Esophagus squamous epithelium (tissue), 5 donors: ENCODE data around the gene SNX27. TPM values are rescaled to one million over a fixed set of nuclear protein-coding genes. Genes with fewer than 3 reads are reported as not detected.
A peak's percentile ranks its signal among the peaks of the same experiment; 100 is the strongest.

ENCODE experiments used
- DNase-seq: peaks from one replicate; lab custom pipeline; 2025; lab: John Stamatoyannopoulos, UW
- H3K27ac ChIP-seq, 4 donors: fragments of 200-600 bp; sonication (generic); one replicate each; pipeline ENCODE4 v1.5.1; 2016 to 2019; ENCODE audit warnings: mild to moderate bottlenecking in 1 of 4
- H3K27me3 ChIP-seq, 4 donors: fragments of 200-600 bp; sonication (generic); 1 replicate in 3 of 4; 2 replicates in 1 of 4; pipeline versions ENCODE4 v1.5.1 to v1.6.0; 2017 to 2021; ENCODE audit warnings: antibody characterized with exemption in 1 of 4
- H3K36me3 ChIP-seq, 3 donors: fragments of 200-600 bp; sonication (generic); one replicate each; pipeline ENCODE4 v1.5.1; 2016 to 2019
- H3K4me1 ChIP-seq, 3 donors: fragments of 200-600 bp; sonication (generic); one replicate each; pipeline ENCODE4 v1.5.1; 2017 to 2019
- H3K4me3 ChIP-seq, 4 donors: fragments of 200-600 bp; sonication (generic); 1 replicate in 3 of 4; 2 replicates in 1 of 4; pipeline ENCODE4 v1.5.1; 2016 to 2019; ENCODE audit warnings: mild to moderate bottlenecking in 2 of 4, moderate library complexity in 1 of 4
- H3K9me3 ChIP-seq, 3 donors: fragments of 200-600 bp; sonication (generic); one replicate each; pipeline ENCODE4 v1.5.1; 2016 to 2019
- POLR2A ChIP-seq, 4 donors: fragments of 450-650 bp; IDR thresholded peaks; one replicate each; pipeline ENCODE4 v1.6.1; 2017; ENCODE audit warnings: antibody characterized with exemption in 4 of 4, mild to moderate bottlenecking in 4 of 4, moderate library complexity in 3 of 4
- WGBS, 2 donors: methylation state at CpG; one replicate each; pipeline ENCODE4 v1.1.5; 2018; 5-methylcytosine and 5-hydroxymethylcytosine counted together
- intact Hi-C: fragments of 100-400 bp; cut with DNase I; formaldehyde crosslinking; loops from one replicate; pipeline ENCODE4 v1.15.0; 2022
- total RNA-seq, 4 donors: library from RNA; depleted of rRNA; stranded (reverse); fragments of >200 nt; gene quantifications; one replicate each; pipeline ENCODE4 v1.1.0, GENCODE V29; 2016
- TF ChIP-seq, protein P1 (sequence below), 6 experiments: fragments of 450-650 bp in 4 of 6; fragments of 200-600 bp in 2 of 6; sonication (generic) in 2 of 6; IDR thresholded peaks; one replicate each; pipeline ENCODE4 v1.5.1; 2016 to 2019; ENCODE audit warnings: antibody characterized with exemption in 6 of 6, mild to moderate bottlenecking in 4 of 6, moderate library complexity in 4 of 6
- donor health status: DM: yes; HTN: yes; CAD: no.

SNX27 gene
- total RNA-seq, 4 donors from 2014 or later = 15.0 to 30.3 (median 17.3) TPM

DNA sequence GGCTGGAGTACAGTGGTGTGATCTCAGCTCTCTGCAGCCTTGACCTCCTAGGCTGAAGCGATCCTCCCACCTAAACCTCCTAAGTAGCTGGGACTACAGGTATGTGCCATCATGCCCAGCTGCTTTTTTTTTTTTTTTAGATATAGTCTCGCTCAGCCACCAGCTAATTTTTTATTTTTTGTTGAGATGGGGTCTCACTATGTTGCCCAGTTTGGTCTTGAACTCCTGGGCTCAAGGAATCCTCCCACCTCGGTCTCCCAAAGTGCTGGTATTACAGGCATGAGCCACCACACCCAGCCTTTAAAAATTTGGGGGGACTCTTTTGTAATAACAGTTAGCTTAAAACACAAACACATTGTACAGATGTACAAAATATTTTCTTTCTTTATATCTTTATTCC, 1.7 kb upstream of the SNX27 start:
- H3K4me1 ChIP-seq = peaks cover 21 to 58% (median 29%) of the 10 kb centered on the region in 3 donors
- WGBS, 2 donors = 92 to 93% methylated on average over 3 of the region's 3 CpGs
- H3K27ac ChIP-seq = no peak overlapping the region
- intact Hi-C loops = no loop called here
- no peaks in the 10 kb centered on the region for H3K27me3 ChIP-seq
- H3K9me3 ChIP-seq = no peaks in the 10 kb centered on the region
- H3K4me3 ChIP-seq = no peak overlapping the region
- DNase-seq = no peak
- H3K36me3 ChIP-seq = peaks cover 0 to 4% (median 0%) of the 10 kb centered on the region in 3 donors
- TF ChIP-seq, protein P1, sequence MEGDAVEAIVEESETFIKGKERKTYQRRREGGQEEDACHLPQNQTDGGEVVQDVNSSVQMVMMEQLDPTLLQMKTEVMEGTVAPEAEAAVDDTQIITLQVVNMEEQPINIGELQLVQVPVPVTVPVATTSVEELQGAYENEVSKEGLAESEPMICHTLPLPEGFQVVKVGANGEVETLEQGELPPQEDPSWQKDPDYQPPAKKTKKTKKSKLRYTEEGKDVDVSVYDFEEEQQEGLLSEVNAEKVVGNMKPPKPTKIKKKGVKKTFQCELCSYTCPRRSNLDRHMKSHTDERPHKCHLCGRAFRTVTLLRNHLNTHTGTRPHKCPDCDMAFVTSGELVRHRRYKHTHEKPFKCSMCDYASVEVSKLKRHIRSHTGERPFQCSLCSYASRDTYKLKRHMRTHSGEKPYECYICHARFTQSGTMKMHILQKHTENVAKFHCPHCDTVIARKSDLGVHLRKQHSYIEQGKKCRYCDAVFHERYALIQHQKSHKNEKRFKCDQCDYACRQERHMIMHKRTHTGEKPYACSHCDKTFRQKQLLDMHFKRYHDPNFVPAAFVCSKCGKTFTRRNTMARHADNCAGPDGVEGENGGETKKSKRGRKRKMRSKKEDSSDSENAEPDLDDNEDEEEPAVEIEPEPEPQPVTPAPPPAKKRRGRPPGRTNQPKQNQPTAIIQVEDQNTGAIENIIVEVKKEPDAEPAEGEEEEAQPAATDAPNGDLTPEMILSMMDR (IDR thresholded peaks at IDR 0.05) = no peak
- no peak for TF ChIP-seq POLR2A (IDR thresholded peaks at IDR 0.05)

GRCh38 chr1:151611288-151611790, 511 bp upstream of the SNX27 start:
- H3K4me3 ChIP-seq = peak overlapping the region in 3 of 4 donors; percentile 90 to 94 (median 91)
- H3K9me3 ChIP-seq = no peaks in the 10 kb centered on the region
- TF ChIP-seq, protein P1 (IDR thresholded peaks at IDR 0.05) = no peak
- TF ChIP-seq POLR2A (IDR thresholded peaks at IDR 0.05) = no peak

GRCh38 chr1:151612501-151613281, 841 bp downstream of the SNX27 start:
- no peaks in the 10 kb centered on the region for H3K9me3 ChIP-seq
- H3K4me3 ChIP-seq = peak overlapping the region; percentile 88 to 94 (median 90)
- H3K4me1 ChIP-seq = peaks cover 18 to 66% (median 45%) of the 10 kb centered on the region in 3 donors
- DNase-seq = no peak
- 1 to 3% methylated on average over 22 to 30 of the region's 44 CpGs for WGBS, 2 donors
- peaks cover 0 to 7% (median 0%) of the 10 kb centered on the region in 3 donors for H3K36me3 ChIP-seq
- H3K27ac ChIP-seq = peak overlapping the region; percentile 89 to 98 (median 92)
- intact Hi-C loops = no loop called here
- no peak for TF ChIP-seq POLR2A (IDR thresholded peaks at IDR 0.05)
- TF ChIP-seq, protein P1 (IDR thresholded peaks at IDR 0.05) = no peak
- H3K27me3 ChIP-seq = no peaks in the 10 kb centered on the region

More at GRCh38 chr1:151611288-151611790, 511 bp upstream of the SNX27 start:
- DNase-seq = no peak
- intact Hi-C loops = no loop called here
- Histone ChIP-seq H3K27me3 (no peaks in the 10 kb centered on the region), H3K36me3 (peaks cover 0 to 7% (median 0%) of the 10 kb centered on the region in 3 donors), H3K27ac (peak overlapping the region; percentile 89 to 98 (median 92)), H3K4me1 (peaks cover 21 to 66% (median 40%) of the 10 kb centered on the region in 3 donors)
- WGBS, 2 donors = 0 to 13% methylated on average over 6 of the region's 6 CpGs

- intact Hi-C loops = no loop called here
- Histone ChIP-seq H3K4me3 (peak overlapping the region; percentile 88 to 94 (median 90)), H3K4me1 (peaks cover 18 to 62% (median 44%) of the 10 kb centered on the region in 3 donors), H3K27me3 (no peaks in the 10 kb centered on the region), H3K36me3 (peaks cover 0 to 7% (median 0%) of the 10 kb centered on the region in 3 donors), H3K27ac (peak overlapping the region in 3 of 4 donors; percentile 89 to 98 (median 92)), H3K9me3 (no peaks in the 10 kb centered on the region)
- WGBS, 2 donors = 45 to 58% methylated on average over 9 of the region's 9 CpGs
- no peak for TF ChIP-seq POLR2A (IDR thresholded peaks at IDR 0.05)
- TF ChIP-seq, protein P1 (IDR thresholded peaks at IDR 0.05) = no peak
- no peak for DNase-seq
Observed at GRCh38 chr1:151613282-151613780, 1.5 kb downstream of the SNX27 start.
